Spleen (tissue), 7 donors: ENCODE results near the gene TNFAIP3.

ENCODE experiments used
- CTCF ChIP-seq, 11 experiments: fragments of 200-600 bp in 7 of 11; fragments of 450-650 bp in 4 of 11; sonication (generic) in 4 of 11; IDR thresholded peaks in 8 of 11; conservative IDR thresholded peaks in 3 of 11; 1 replicate in 7 of 11; 2 replicates in 4 of 11; pipeline versions ENCODE4 v1.4.0 to v1.8.0; 2016 to 2021; ENCODE audit warnings: antibody characterized with exemption in 11 of 11, inconsistent platforms in 4 of 11, mild to moderate bottlenecking in 1 of 11
- POLR2A ChIP-seq, 3 donors: fragments of 450-650 bp; IDR thresholded peaks; one replicate each; pipeline ENCODE4 v1.5.1; 2017; ENCODE audit warnings: antibody characterized with exemption in 3 of 3, mild to moderate bottlenecking in 1 of 3
- POLR2AphosphoS5 ChIP-seq, 3 donors: sonication (generic); formaldehyde crosslinking; IDR thresholded peaks; one replicate each; pipeline ENCODE4 v1.5.1; 2017; ENCODE audit warnings: antibody characterized with exemption in 3 of 3
- donor health status: DM: no; HTN: no; CAD: no; lungs with moderate emphysema.
- donor health status: DM: no; HTN: no; CAD: no.
- donor health status: DM: no; HTN: no; CAD: no.

DNA sequence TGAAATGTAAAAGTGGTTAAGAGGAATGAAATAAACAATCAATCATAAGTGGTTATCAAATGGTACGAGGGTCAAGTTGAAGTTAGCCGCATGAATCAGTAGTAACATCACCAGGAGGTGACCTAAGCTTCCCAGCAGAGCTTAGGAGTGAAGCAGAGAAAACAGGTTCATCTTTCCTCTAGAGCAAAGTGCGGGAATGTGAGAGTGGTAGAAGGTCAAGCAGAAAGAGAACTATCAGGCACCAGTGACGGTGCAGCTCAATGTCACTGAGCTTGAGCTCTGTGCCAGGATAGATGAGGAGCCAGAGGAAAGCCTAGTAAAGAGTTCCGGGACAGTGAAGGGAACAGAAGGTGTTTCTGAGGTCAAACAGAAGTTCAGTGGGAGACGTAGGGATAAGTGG is 20.8 kb upstream of the TNFAIP3 start:
- TF ChIP-seq CTCF (IDR thresholded peaks at IDR 0.05 in 8 of 11, conservative IDR thresholded peaks at IDR 0.05 in 3 of 11) (no peak), POLR2AphosphoS5 (IDR thresholded peaks at IDR 0.05) (no peak), POLR2A (IDR thresholded peaks at IDR 0.05) (no peak)
